SJCRH30 (cell line): ENCODE results near the gene UBE2R2. TPM values are rescaled to one million over a fixed set of nuclear protein-coding genes. Genes with fewer than 3 reads are reported as not detected.
"Not testable (repeated sequence)": the region's sequence is repeated elsewhere in the genome, so short reads cannot be mapped to it uniquely, and the experiment has no call there.

ENCODE experiments used
- DNase-seq, 2 experiments: peaks; one replicate each; pipeline ENCODE4 v3.0.0-alpha.2; 2015 to 2020
- H3K27ac ChIP-seq: fragments of 250-450 bp; sonication (Bioruptor Pico); 2 replicates; pipeline ENCODE4 v1.5.1; 2020; ENCODE audit warnings: mild to moderate bottlenecking, moderate library complexity
- H3K27me3 ChIP-seq: fragments of 250-450 bp; sonication (Bioruptor Pico); 2 replicates; pipeline ENCODE4 v1.5.1; 2020; ENCODE audit warnings: mild to moderate bottlenecking, moderate library complexity
- H3K36me3 ChIP-seq: fragments of 250-450 bp; sonication (Bioruptor Pico); 2 replicates; pipeline ENCODE4 v1.5.1; 2020; ENCODE audit warnings: mild to moderate bottlenecking, moderate library complexity
- H3K4me1 ChIP-seq: fragments of 250-450 bp; sonication (Bioruptor Pico); 2 replicates; pipeline ENCODE4 v1.5.1; 2020; ENCODE audit warnings: mild to moderate bottlenecking, moderate library complexity
- H3K4me3 ChIP-seq: fragments of 250-450 bp; sonication (Bioruptor Pico); 2 replicates; pipeline ENCODE4 v1.5.1; 2020; ENCODE audit warnings: mild to moderate bottlenecking, moderate library complexity
- H3K9me3 ChIP-seq: fragments of 250-450 bp; sonication (Bioruptor Pico); replicated peaks from 2 replicates; pipeline ENCODE4 v1.5.1; 2020; ENCODE audit warnings: mild to moderate bottlenecking, moderate library complexity
- total RNA-seq: library from RNA; depleted of rRNA; stranded (reverse); fragments of >200 nt; shearing (Covaris generic); gene quantifications from 2 replicates; pipeline ENCODE4 v1.2.3, GENCODE V29; 2014; rRNA removed

Gene UBE2R2
- 23.8 and 24.5 TPM in 2 replicates for total RNA-seq

- H3K9me3 ChIP-seq: no peaks in the 10 kb centered on the region
- peak; percentile 92 to 93 for DNase-seq
- H3K4me1 ChIP-seq: no peaks in the 10 kb centered on the region; the same call in 1 of the 2 replicates
- peak within 1 kb of the TSS; percentile 92 for H3K4me3 ChIP-seq
- H3K27ac ChIP-seq: peak within 1 kb of the TSS; percentile 89
- H3K27me3 ChIP-seq: no peaks in the 10 kb centered on the region
- 0 out of 2 replicates have a peak, but pooled peaks cover 2% of the 10 kb centered on the region for H3K36me3 ChIP-seq
Measured at GRCh38 chr9:33816327-33817252, at the start of gene UBE2R2. Gene UBE2R2, plus strand, starts transcription at chr9:33817160. Its CDS starts 598 bp downstream, at chr9:33817758.

GRCh38 chr9:33770156-33770880 is 46.6 kb upstream of the UBE2R2 start:
- H3K4me1 ChIP-seq, H3K27me3 ChIP-seq, DNase-seq, H3K36me3 ChIP-seq, H3K4me3 ChIP-seq, H3K9me3 ChIP-seq, H3K27ac ChIP-seq: not testable (repeated sequence)

GRCh38 chr9:33773135-33773534 is 43.8 kb upstream of the UBE2R2 start:
- H3K27me3 ChIP-seq, H3K36me3 ChIP-seq, DNase-seq: not testable (repeated sequence)

DNA sequence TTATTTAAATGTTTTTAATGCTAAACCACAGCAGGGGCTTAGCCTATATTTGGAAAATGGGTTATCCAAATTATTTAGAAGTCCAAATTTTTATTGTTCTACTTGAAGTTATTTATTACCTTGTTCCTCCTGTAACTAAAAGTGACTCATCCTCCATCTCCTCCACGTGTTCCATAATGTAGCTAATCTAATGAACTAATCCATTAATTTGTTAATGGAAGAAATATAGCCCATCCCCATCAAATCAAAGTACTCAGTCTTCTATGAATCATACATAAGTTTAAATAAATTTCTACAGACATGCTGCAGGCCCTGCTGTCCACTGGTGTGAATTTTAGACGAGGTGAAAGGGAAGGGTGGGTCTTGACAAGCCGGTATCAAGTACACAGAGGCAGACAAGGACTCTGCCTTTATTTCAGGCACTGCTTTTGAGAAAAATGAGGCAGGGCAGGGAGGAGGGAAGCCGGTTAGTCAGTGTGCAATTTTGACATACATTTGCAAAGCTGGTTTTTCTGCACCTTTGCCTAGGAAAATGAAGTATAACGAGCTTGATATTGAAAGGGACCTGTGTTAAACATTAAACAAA is 42.8 kb upstream of the UBE2R2 start:
- not testable (repeated sequence) for H3K4me1 ChIP-seq, H3K4me3 ChIP-seq, H3K9me3 ChIP-seq, H3K27me3 ChIP-seq, H3K36me3 ChIP-seq, H3K27ac ChIP-seq, DNase-seq

More at GRCh38 chr9:33773135-33773534, 43.8 kb upstream of the UBE2R2 start:
- H3K4me3 ChIP-seq, H3K27ac ChIP-seq, H3K9me3 ChIP-seq, H3K4me1 ChIP-seq: not testable (repeated sequence)

- Histone ChIP-seq H3K4me3 (no peak overlapping the region), H3K4me1 (no peaks in the 10 kb centered on the region), H3K9me3 (no peaks in the 10 kb centered on the region), H3K36me3 (no peaks in the 10 kb centered on the region), H3K27me3 (no peaks in the 10 kb centered on the region), H3K27ac (no peak overlapping the region)
- DNase-seq: no peak
Measured at GRCh38 chr9:33776578-33776977, 40.4 kb upstream of the UBE2R2 start.

DNA sequence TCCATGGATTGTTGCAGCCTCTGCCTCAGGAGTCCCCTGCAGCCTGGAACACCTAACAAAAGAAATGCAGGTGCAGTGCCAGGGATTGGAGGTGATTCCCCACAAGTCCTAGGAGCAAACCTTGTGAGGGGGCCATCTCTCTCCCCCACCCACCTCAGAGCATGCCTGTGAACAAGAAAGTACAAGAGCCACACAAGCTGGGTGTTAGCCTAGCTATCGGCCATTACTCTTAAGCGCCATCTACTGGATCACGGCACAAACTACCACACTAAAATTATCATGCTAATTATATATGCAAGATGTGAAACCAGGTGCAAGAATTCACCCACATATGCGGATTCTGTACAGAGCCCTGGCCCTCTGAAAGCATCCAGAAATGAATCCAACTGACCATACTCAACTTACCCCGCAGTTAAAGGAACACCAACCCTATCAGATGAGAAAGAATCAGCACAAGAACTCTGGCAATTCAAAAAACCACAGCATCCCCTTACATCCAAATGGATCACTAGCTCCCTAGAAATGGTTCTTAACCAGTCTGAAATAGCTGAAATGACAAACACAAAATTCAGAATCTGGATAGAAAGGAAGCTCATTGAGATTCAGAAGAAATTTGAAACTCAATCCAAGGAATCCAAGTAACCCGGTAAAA is 38.1 kb upstream of the UBE2R2 start:
- no peak overlapping the region for H3K27ac ChIP-seq
- H3K9me3 ChIP-seq: no peaks in the 10 kb centered on the region
- H3K27me3 ChIP-seq: no peaks in the 10 kb centered on the region
- H3K4me3 ChIP-seq: no peak overlapping the region
- no peaks in the 10 kb centered on the region for H3K36me3 ChIP-seq
- H3K4me1 ChIP-seq: no peaks in the 10 kb centered on the region
- peak; percentile 45 to 73 for DNase-seq

DNA sequence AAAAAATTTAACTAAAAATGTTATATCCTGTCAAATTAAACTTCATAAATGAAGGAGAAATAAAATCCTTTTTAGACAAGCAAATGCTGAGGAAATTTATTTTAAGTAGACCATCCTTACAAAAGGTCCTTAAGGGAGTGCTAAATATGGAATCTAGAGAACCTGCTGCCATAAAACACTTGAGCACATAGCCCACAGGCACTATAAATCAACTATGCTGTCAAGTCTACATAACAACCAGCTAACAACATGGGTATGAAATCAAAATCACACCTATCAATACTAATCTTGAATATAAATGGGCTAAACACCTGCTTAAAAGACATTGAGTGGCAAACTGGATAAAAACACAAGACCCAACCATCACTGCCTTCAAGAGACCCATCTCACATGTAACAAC is 36.7 kb upstream of the UBE2R2 start:
- H3K27ac ChIP-seq: no peak overlapping the region
- H3K36me3 ChIP-seq: no peaks in the 10 kb centered on the region
- no peaks in the 10 kb centered on the region for H3K27me3 ChIP-seq
- H3K9me3 ChIP-seq: no peaks in the 10 kb centered on the region
- DNase-seq: no peak
- no peak overlapping the region for H3K4me3 ChIP-seq
- no peaks in the 10 kb centered on the region for H3K4me1 ChIP-seq

GRCh38 chr9:33781736-33782135 is 35.2 kb upstream of the UBE2R2 start:
- DNase-seq: no peak

DNA sequence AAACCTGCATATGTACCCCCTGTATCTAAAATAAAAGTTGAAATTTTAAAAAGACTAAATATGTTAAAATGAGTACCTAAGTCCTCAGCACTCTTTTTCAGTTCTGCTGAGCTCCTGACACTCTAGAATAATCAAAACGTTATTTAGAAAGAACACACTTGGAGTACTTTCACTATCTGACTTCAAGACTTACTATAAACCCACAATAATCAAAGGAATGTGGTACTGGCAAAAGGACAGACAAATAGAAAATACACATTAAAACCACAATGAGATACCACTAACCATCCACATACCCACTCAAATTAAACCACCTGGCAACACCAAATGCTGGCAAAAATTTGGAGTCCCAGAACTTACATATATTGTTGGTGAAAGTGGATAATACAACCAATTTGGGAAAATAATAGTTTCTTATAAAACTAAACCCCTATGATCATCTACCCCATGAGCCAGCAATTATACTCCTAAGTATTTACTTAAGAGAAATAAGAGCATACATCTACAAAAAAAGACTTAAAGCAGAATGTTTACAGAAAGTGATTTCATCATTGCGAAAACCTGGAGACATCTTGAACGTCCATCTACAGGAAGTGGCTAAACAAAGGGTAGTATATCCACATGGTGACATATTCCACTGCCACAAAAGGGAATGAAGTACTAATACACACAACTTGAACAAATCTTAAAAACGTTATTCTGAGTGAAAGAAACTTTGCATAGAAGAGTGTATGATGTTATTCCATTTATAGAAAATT is 34.4 kb upstream of the UBE2R2 start:
- DNase-seq: no peak

More at GRCh38 chr9:33781736-33782135, 35.2 kb upstream of the UBE2R2 start:
- Histone ChIP-seq H3K27ac (no peak overlapping the region), H3K36me3 (no peaks in the 10 kb centered on the region), H3K4me3 (no peak overlapping the region), H3K4me1 (no peaks in the 10 kb centered on the region), H3K9me3 (no peaks in the 10 kb centered on the region), H3K27me3 (no peaks in the 10 kb centered on the region)

DNA sequence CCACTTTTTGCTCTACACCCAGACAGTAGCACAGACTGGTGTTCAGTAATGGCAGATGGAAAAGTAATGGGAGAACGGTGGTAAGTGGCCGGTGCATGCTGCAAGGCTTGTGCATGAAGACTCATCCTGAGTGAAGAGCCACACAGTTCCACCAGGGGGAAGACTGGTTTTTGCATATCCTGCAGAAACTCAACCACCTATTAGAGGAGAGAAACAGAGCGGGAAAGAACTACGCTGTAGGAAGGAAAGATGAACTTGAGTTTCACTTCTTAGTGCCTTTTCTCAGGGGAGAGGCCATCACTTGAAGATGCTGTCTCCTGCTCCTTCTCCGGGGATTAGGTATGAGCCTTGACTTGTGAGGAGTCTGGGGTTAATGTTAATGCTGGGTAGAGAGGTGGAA is 31.0 kb upstream of the UBE2R2 start:
- H3K9me3 ChIP-seq: no peaks in the 10 kb centered on the region
- H3K4me3 ChIP-seq: no peak overlapping the region
- no peak for DNase-seq
- no peaks in the 10 kb centered on the region for H3K36me3 ChIP-seq
- H3K27me3 ChIP-seq: no peaks in the 10 kb centered on the region
- no peak overlapping the region for H3K27ac ChIP-seq
- no peaks in the 10 kb centered on the region for H3K4me1 ChIP-seq

More for the DNA sequence above, 34.4 kb upstream of the UBE2R2 start:
- H3K4me1 ChIP-seq: no peaks in the 10 kb centered on the region
- H3K27ac ChIP-seq: no peak overlapping the region
- no peaks in the 10 kb centered on the region for H3K27me3 ChIP-seq
- no peak overlapping the region for H3K4me3 ChIP-seq
- H3K36me3 ChIP-seq: no peaks in the 10 kb centered on the region
- no peaks in the 10 kb centered on the region for H3K9me3 ChIP-seq

- DNase-seq: no peak
Measured at GRCh38 chr9:33786681-33787080, 30.3 kb upstream of the UBE2R2 start.

DNA sequence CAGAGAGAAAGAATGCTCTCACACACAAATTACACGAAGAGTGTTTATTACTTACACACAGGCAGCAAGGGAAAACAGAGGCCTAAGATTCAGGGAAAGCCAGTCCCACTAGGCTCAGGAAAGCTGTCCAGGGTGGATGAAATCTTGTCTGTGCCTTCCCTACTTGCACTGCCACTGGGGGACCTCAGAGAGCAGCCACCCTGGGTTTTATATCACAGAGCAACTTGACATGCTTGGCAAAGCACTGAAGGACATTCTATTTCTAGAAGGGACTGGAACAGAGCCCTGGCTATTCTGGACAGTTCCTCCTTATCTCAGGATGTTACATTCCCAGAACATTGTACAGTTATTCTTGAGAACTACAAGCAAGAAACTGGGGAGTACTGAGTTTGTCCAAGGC is 29.1 kb upstream of the UBE2R2 start:
- H3K9me3 ChIP-seq: no peaks in the 10 kb centered on the region
- no peaks in the 10 kb centered on the region for H3K27me3 ChIP-seq
- no peaks in the 10 kb centered on the region for H3K4me1 ChIP-seq
- no peak for DNase-seq
- H3K36me3 ChIP-seq: no peaks in the 10 kb centered on the region
- H3K27ac ChIP-seq: no peak overlapping the region
- H3K4me3 ChIP-seq: no peak overlapping the region

More at GRCh38 chr9:33786681-33787080, 30.3 kb upstream of the UBE2R2 start:
- H3K4me1 ChIP-seq: no peaks in the 10 kb centered on the region
- H3K4me3 ChIP-seq: no peak overlapping the region
- no peaks in the 10 kb centered on the region for H3K27me3 ChIP-seq
- H3K9me3 ChIP-seq: no peaks in the 10 kb centered on the region
- H3K27ac ChIP-seq: no peak overlapping the region
- no peaks in the 10 kb centered on the region for H3K36me3 ChIP-seq

- not testable (repeated sequence) for H3K36me3 ChIP-seq, H3K27ac ChIP-seq, H3K4me3 ChIP-seq, H3K9me3 ChIP-seq, DNase-seq, H3K4me1 ChIP-seq, H3K27me3 ChIP-seq
Measured at GRCh38 chr9:33789429-33789828, 27.5 kb upstream of the UBE2R2 start.

GRCh38 chr9:33791117-33791516 is 25.8 kb upstream of the UBE2R2 start:
- no peaks in the 10 kb centered on the region for H3K9me3 ChIP-seq
- H3K36me3 ChIP-seq: no peaks in the 10 kb centered on the region
- no peak overlapping the region for H3K4me3 ChIP-seq
- DNase-seq: no peak
- H3K27me3 ChIP-seq: no peaks in the 10 kb centered on the region
- H3K4me1 ChIP-seq: no peaks in the 10 kb centered on the region
- no peak overlapping the region for H3K27ac ChIP-seq
